SU-DHL-6 (cell line): ENCODE data around the gene ZNF768.

Source experiments
- CTCF ChIP-seq: fragments of 200-600 bp; sonication (generic); IDR thresholded peaks from one replicate; pipeline ENCODE4 v1.5.1; 2017; ENCODE audit warnings: antibody characterized with exemption, mild to moderate bottlenecking, low read length, moderate library complexity; ENCODE audit not compliant: insufficient read depth, poor library complexity, severe bottlenecking
- EZH2phosphoT487 ChIP-seq: fragments of 200-600 bp; sonication (generic), shearing (Covaris generic); conservative IDR thresholded peaks from 2 replicates; pipeline ENCODE4 v1.6.1; 2018; ENCODE audit warnings: mild to moderate bottlenecking, antibody characterized with exemption, low read length, moderate library complexity, mixed read lengths

GRCh38 chr16:30535106-30535776, 8.9 kb upstream of the ZNF768 start:
- TF ChIP-seq CTCF: no peak
- no peak for TF ChIP-seq EZH2phosphoT487
